DOHH2 (cell line): ENCODE data around the gene LRR1.

Source experiments
- H3F3A ChIP-seq: fragments of 200-600 bp; sonication (generic), shearing (Covaris generic); 2 replicates; pipeline ENCODE4 v1.6.0; 2016; ENCODE audit warnings: antibody characterized with exemption, mild to moderate bottlenecking; ENCODE audit not compliant: control insufficient read depth, insufficient read depth
- H3K27ac ChIP-seq: fragments of 200-600 bp; sonication (generic); 2 replicates; pipeline ENCODE4 v1.5.1; 2014; ENCODE audit warnings: low read depth, mild to moderate bottlenecking, low read length, moderate library complexity
- H3K27me3 ChIP-seq: fragments of 200-600 bp; sonication (generic); 2 replicates; pipeline ENCODE4 v1.6.1; 2014; ENCODE audit warnings: mild to moderate bottlenecking, low read length, mixed read lengths; ENCODE audit not compliant: control insufficient read depth
- H3K36me3 ChIP-seq: fragments of 200-600 bp; sonication (generic); 2 replicates; pipeline ENCODE4 v1.6.1; 2014; ENCODE audit warnings: mild to moderate bottlenecking, low read length, moderate library complexity, mixed read lengths; ENCODE audit not compliant: control insufficient read depth
- H3K4me1 ChIP-seq: fragments of 200-600 bp; sonication (generic); 2 replicates; pipeline ENCODE4 v1.6.1; 2014; ENCODE audit warnings: mild to moderate bottlenecking, low read length, mixed read lengths; ENCODE audit not compliant: control insufficient read depth
- H3K4me2 ChIP-seq: fragments of 200-600 bp; sonication (generic); 2 replicates; pipeline ENCODE4 v1.6.0; 2014; ENCODE audit warnings: mild to moderate bottlenecking, low read length, moderate library complexity
- H3K4me3 ChIP-seq: fragments of 200-600 bp; sonication (generic); 2 replicates; pipeline ENCODE4 v1.5.1; 2014; ENCODE audit warnings: mild to moderate bottlenecking, low read length, mixed read lengths
- H3K79me2 ChIP-seq: fragments of 200-600 bp; sonication (generic); 2 replicates; pipeline ENCODE4 v1.6.1; 2014; ENCODE audit warnings: mild to moderate bottlenecking, low read length, mixed read lengths; ENCODE audit not compliant: control insufficient read depth
- H3K9me2 ChIP-seq: fragments of 200-600 bp; sonication (generic); replicated peaks from 2 replicates; pipeline ENCODE4 v1.6.1; 2014; ENCODE audit warnings: mild to moderate bottlenecking, low read length, mixed read lengths; ENCODE audit not compliant: control insufficient read depth
- H3K9me3 ChIP-seq: fragments of 200-600 bp; sonication (generic); 2 replicates; pipeline ENCODE4 v1.6.1; 2014; ENCODE audit warnings: antibody characterized with exemption, low read length, mixed read lengths; ENCODE audit not compliant: control insufficient read depth, insufficient read depth
- H4K20me1 ChIP-seq: fragments of 200-600 bp; sonication (generic); 2 replicates; pipeline ENCODE4 v1.6.0; 2014; ENCODE audit warnings: low read depth, mild to moderate bottlenecking, antibody characterized with exemption, low read length, moderate library complexity; ENCODE audit not compliant: control insufficient read depth, insufficient read depth
- CTCF ChIP-seq: fragments of 200-600 bp; sonication (generic); IDR thresholded peaks from one replicate; pipeline ENCODE4 v1.5.1; 2014; ENCODE audit warnings: antibody characterized with exemption, mild to moderate bottlenecking, low read depth, low read length; ENCODE audit not compliant: poor library complexity, severe bottlenecking
- EZH2phosphoT487 ChIP-seq: fragments of 200-600 bp; sonication (generic); IDR thresholded peaks from 2 replicates; pipeline ENCODE4 v1.6.1; 2017; ENCODE audit warnings: borderline replicate concordance, mild to moderate bottlenecking, antibody characterized with exemption, low read length, moderate library complexity, mixed read lengths

LRR1 gene

GRCh38 chr14:49550286-49551184 is 48.2 kb upstream of the LRR1 start:
- TF ChIP-seq CTCF = no peak
- no peak for TF ChIP-seq EZH2phosphoT487
- H3K4me2 ChIP-seq = no peak overlapping the region
- no peaks in the 10 kb centered on the region for H3K9me3 ChIP-seq
- no peaks in the 10 kb centered on the region for H3K79me2 ChIP-seq
- no peaks in the 10 kb centered on the region for H3F3A ChIP-seq
- H3K27ac ChIP-seq = no peak overlapping the region
- H3K4me1 ChIP-seq = peaks cover under 1% of the 10 kb centered on the region; the same call in 1 of the 2 replicates
- H3K4me3 ChIP-seq = no peak overlapping the region
- no peaks in the 10 kb centered on the region; the same call in 1 of the 2 replicates for H3K27me3 ChIP-seq
- no peaks in the 10 kb centered on the region for H3K36me3 ChIP-seq
- H3K9me2 ChIP-seq = no peaks in the 10 kb centered on the region
- H4K20me1 ChIP-seq = no peaks in the 10 kb centered on the region

GRCh38 chr14:49551569-49551968 is 47.2 kb upstream of the LRR1 start:
- Histone ChIP-seq H3K27ac (no peak overlapping the region), H3K36me3 (no peaks in the 10 kb centered on the region), H3K79me2 (no peaks in the 10 kb centered on the region), H3K4me3 (no peak overlapping the region), H3K9me2 (no peaks in the 10 kb centered on the region), H3K4me1 (peaks cover 5% of the 10 kb centered on the region; the same call in 1 of the 2 replicates), H3K27me3 (no peaks in the 10 kb centered on the region; the same call in 1 of the 2 replicates), H4K20me1 (no peaks in the 10 kb centered on the region), H3F3A (no peaks in the 10 kb centered on the region), H3K9me3 (no peaks in the 10 kb centered on the region), H3K4me2 (no peak overlapping the region)
- TF ChIP-seq EZH2phosphoT487 = no peak
- TF ChIP-seq CTCF = no peak

GRCh38 chr14:49553106-49553505 is 45.6 kb upstream of the LRR1 start:
- Histone ChIP-seq H3K27me3 (no peaks in the 10 kb centered on the region; the same call in 1 of the 2 replicates), H3K4me2 (no peak overlapping the region), H3K4me3 (no peak overlapping the region), H3K9me2 (no peaks in the 10 kb centered on the region), H3K79me2 (no peaks in the 10 kb centered on the region), H3K36me3 (no peaks in the 10 kb centered on the region), H3K27ac (no peak overlapping the region), H3K9me3 (no peaks in the 10 kb centered on the region), H4K20me1 (no peaks in the 10 kb centered on the region), H3F3A (no peaks in the 10 kb centered on the region), H3K4me1 (peaks cover 5% of the 10 kb centered on the region; the same call in 1 of the 2 replicates)
- TF ChIP-seq CTCF (no peak), EZH2phosphoT487 (no peak)
